PC-9 (cell line): ENCODE data around the gene DDX10.

Experiments used
- CTCF ChIP-seq: fragments of 200-600 bp; sonication (generic); conservative IDR thresholded peaks from 2 replicates; pipeline ENCODE4 v1.6.1; 2017; ENCODE audit warnings: mixed run types, antibody characterized with exemption, mild to moderate bottlenecking, moderate library complexity
- EZH2 ChIP-seq: fragments of 200-600 bp; sonication (generic); IDR thresholded peaks from 2 replicates; pipeline ENCODE4 v1.8.0; 2017; ENCODE audit warnings: antibody characterized with exemption, low read depth

DNA sequence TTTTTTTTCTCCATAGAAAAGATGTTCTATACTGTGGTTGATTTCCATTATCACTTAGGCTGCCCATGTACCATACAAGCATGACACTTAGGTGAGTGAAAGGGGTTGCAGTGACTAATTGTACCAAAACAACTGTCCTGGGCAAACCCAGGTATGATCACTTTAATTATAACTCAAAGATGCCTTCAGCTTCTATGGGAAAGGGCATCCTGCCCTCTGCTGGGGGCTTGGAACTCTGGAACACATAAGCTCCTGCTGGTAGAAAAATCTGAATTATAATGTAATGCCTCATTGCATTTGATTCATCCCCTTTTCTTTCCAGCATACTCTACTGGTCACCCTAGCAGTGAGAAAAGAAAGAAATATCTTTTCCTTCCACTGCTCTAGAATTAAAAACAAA is 206.3 kb downstream of the DDX10 start:
- TF ChIP-seq CTCF (peak; percentile 58), EZH2 (no peak)
